GM12874 (cell line): ENCODE results near the gene NRROS.

Experiments
- TF ChIP-seq, protein P1 (sequence below): IDR thresholded peaks from 2 replicates; pipeline ENCODE4 v1.5.1; 2011; ENCODE audit warnings: low read depth, mild to moderate bottlenecking, control low read depth, low read length, moderate library complexity; ENCODE audit not compliant: insufficient read depth

Gene NRROS

GRCh38 chr3:196686436-196686835 is 46.9 kb downstream of the NRROS start:
- TF ChIP-seq, protein P1, sequence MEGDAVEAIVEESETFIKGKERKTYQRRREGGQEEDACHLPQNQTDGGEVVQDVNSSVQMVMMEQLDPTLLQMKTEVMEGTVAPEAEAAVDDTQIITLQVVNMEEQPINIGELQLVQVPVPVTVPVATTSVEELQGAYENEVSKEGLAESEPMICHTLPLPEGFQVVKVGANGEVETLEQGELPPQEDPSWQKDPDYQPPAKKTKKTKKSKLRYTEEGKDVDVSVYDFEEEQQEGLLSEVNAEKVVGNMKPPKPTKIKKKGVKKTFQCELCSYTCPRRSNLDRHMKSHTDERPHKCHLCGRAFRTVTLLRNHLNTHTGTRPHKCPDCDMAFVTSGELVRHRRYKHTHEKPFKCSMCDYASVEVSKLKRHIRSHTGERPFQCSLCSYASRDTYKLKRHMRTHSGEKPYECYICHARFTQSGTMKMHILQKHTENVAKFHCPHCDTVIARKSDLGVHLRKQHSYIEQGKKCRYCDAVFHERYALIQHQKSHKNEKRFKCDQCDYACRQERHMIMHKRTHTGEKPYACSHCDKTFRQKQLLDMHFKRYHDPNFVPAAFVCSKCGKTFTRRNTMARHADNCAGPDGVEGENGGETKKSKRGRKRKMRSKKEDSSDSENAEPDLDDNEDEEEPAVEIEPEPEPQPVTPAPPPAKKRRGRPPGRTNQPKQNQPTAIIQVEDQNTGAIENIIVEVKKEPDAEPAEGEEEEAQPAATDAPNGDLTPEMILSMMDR: no peak

- TF ChIP-seq, protein P1: no peak
These were observed 48.9 kb downstream of the NRROS start for GRCh38 chr3:196688349-196688748.

DNA sequence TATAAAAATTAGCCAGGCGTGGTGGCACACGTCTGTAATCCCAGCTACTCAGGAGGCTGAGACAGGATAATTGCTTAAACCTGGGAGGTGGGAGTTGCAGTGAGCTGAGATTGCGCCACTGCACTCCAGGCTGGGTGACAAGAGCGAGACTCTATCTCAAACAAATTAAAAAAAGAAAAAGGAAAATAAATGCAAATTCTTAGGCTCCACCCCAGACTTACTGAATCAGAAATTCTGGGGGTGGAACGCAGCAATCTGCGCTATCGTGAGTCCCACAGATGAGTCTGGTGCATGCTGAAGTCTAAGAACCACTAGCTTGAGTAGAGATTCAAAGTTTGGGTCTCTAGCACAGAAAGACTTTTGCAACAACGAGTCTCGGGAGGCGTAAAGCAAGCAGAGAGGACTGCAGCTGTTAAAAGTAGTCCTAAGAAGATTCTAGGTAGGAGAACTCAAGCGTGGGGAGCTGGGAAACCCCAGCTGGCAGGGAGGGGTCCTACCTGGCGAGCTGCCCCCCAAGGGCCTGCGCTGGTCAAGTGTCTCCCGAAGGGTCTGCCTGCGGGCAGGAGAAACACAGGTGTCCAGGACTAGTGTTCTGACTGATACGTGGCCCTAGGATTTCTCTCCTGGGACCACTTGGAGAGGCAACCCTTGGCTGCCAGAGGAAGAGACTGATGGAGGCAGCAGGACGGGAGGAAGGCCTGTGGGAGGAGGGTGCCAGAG is 50.6 kb downstream of the NRROS start:
- TF ChIP-seq, protein P1: no peak

GRCh38 chr3:196691386-196691785 is 51.9 kb downstream of the NRROS start:
- TF ChIP-seq, protein P1: no peak

- TF ChIP-seq, protein P1: no peak
These were observed 54.7 kb downstream of the NRROS start for GRCh38 chr3:196694202-196694638.

DNA sequence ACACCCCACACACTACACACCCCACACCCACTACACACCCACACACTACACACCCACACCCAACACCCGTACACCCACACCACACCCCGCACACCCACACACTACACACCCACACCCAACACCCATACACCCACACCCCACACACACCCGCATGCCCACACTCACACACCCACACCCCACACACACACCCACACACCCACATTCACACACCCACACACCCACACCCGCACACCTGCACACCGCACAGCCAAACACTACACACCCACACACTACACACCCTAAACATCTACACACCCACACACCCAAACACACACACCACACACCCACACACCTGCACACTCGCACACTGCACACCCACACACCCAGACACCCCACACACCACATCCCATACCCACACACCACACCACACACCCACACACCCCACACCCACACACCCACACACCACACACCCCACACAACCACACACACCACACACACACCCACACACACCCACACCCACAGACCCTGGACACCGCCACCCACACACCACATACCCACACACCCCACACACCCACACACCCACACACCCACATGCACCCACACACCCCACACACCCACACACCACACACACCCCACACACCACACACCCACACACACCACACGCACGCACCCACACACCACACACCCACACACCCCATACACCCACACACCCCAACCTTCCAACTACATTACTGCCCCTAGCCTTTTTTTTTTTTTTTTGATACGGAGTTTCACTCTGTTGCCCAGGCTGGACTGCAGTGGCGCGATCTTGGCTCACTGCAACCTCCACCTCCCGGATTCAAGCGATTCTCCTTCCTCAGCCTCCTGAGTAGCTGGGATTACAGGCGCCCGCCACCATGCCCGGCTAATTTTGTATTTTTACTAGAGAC is 55.7 kb downstream of the NRROS start:
- TF ChIP-seq, protein P1: no peak

GRCh38 chr3:196695849-196696226 is 56.3 kb downstream of the NRROS start:
- TF ChIP-seq, protein P1: no peak
